Neural cell (in vitro differentiated cells): ENCODE data around the gene SLC25A48. TPM values are rescaled to one million over a fixed set of nuclear protein-coding genes. Genes with fewer than 3 reads are reported as not detected.

Source experiments
- H2AFZ ChIP-seq: fragments of 200-600, 300-800 bp; sonication (generic), shearing (Covaris generic); 2 replicates; pipeline ENCODE4 v1.6.0; 2014; ENCODE audit warnings: low read depth, mild to moderate bottlenecking, antibody characterized with exemption, low read length, moderate library complexity
- H3F3A ChIP-seq: fragments of 200-600 bp; shearing (Covaris generic); 2 replicates; pipeline ENCODE4 v1.6.1; 2016; ENCODE audit warnings: mild to moderate bottlenecking, moderate library complexity, mixed read lengths, antibody characterized with exemption, low read length; ENCODE audit not compliant: insufficient read depth, poor library complexity, severe bottlenecking
- H3K27ac ChIP-seq: fragments of 200-600, 300-800 bp; sonication (generic), shearing (Covaris generic); 2 replicates; pipeline ENCODE4 v1.5.1; 2014; ENCODE audit warnings: mild to moderate bottlenecking, low read length, moderate library complexity
- H3K27me3 ChIP-seq: fragments of 300-800, 200-600 bp; sonication (generic), shearing (Covaris generic); 2 replicates; pipeline ENCODE4 v1.6.0; 2014; ENCODE audit warnings: mild to moderate bottlenecking, low read depth, low read length, moderate library complexity; ENCODE audit not compliant: insufficient read depth
- H3K36me3 ChIP-seq: fragments of 300-800, 200-600 bp; sonication (generic), shearing (Covaris generic); 2 replicates; pipeline ENCODE4 v1.5.1; 2014; ENCODE audit warnings: mild to moderate bottlenecking, antibody characterized with exemption, low read length, moderate library complexity; ENCODE audit not compliant: insufficient read depth
- H3K4me2 ChIP-seq: fragments of 300-800, 200-600 bp; sonication (generic), shearing (Covaris generic); 2 replicates; pipeline ENCODE4 v1.6.0; 2014; ENCODE audit warnings: mild to moderate bottlenecking, low read length
- H3K4me3 ChIP-seq: fragments of 300-800, 200-600 bp; sonication (generic), shearing (Covaris generic); 2 replicates; pipeline ENCODE4 v1.5.1; 2014; ENCODE audit warnings: mild to moderate bottlenecking, low read length, moderate library complexity
- H3K79me2 ChIP-seq: fragments of 200-600 bp; shearing (Covaris generic); replicated peaks from 2 replicates; pipeline ENCODE4 v1.6.0; 2014; ENCODE audit warnings: mild to moderate bottlenecking, low read length, moderate library complexity; ENCODE audit not compliant: insufficient read depth
- H3K9ac ChIP-seq: fragments of 300-800, 200-600 bp; sonication (generic), shearing (Covaris generic); 2 replicates; pipeline ENCODE4 v1.6.1; 2016; ENCODE audit warnings: mild to moderate bottlenecking, low read length, mixed read lengths
- H3K9me2 ChIP-seq: fragments of 200-600 bp; shearing (Covaris generic); 2 replicates; pipeline ENCODE4 v1.6.1; 2016; ENCODE audit warnings: mild to moderate bottlenecking, low read length, mixed read lengths; ENCODE audit not compliant: insufficient read depth
- H3K9me3 ChIP-seq: fragments of 200-600, 300-800 bp; sonication (generic), shearing (Covaris generic); 2 replicates; pipeline ENCODE4 v1.6.1; 2016; ENCODE audit warnings: mild to moderate bottlenecking, mixed run types, low read length, moderate library complexity, mixed read lengths
- H4K20me1 ChIP-seq: fragments of 200-600 bp; shearing (Covaris generic); 2 replicates; pipeline ENCODE4 v1.6.1; 2016; ENCODE audit warnings: mild to moderate bottlenecking, mixed run types; ENCODE audit not compliant: insufficient read depth
- EP300 ChIP-seq: fragments of 450-650 bp; conservative IDR thresholded peaks from 2 replicates; pipeline ENCODE4 v1.6.1; 2014; ENCODE audit warnings: antibody characterized with exemption, mild to moderate bottlenecking, moderate library complexity; ENCODE audit not compliant: poor library complexity, severe bottlenecking
- EZH2 ChIP-seq: fragments of 200-600, 300-800 bp; shearing (Covaris generic), sonication (generic); IDR thresholded peaks from 2 replicates; pipeline ENCODE4 v1.6.1; 2014; ENCODE audit warnings: antibody characterized with exemption, low read length, borderline replicate concordance, mild to moderate bottlenecking; ENCODE audit not compliant: insufficient read depth, poor library complexity, severe bottlenecking
- MXI1 ChIP-seq: fragments of 450-650 bp; conservative IDR thresholded peaks from 2 replicates; pipeline ENCODE4 v1.6.1; 2014; ENCODE audit warnings: antibody characterized with exemption, mild to moderate bottlenecking; ENCODE audit not compliant: poor library complexity, severe bottlenecking
- POLR2AphosphoS5 ChIP-seq: IDR thresholded peaks from 2 replicates; pipeline ENCODE4 v1.6.1; 2012
- RAD21 ChIP-seq: fragments of 450-650 bp; conservative IDR thresholded peaks from 2 replicates; pipeline ENCODE4 v1.6.1; 2014; ENCODE audit warnings: antibody characterized with exemption, mild to moderate bottlenecking, moderate library complexity
- REST ChIP-seq: IDR thresholded peaks from 2 replicates; pipeline ENCODE4 v1.6.1; 2012; ENCODE audit warnings: borderline replicate concordance
- SMC3 ChIP-seq: fragments of 450-650 bp; conservative IDR thresholded peaks from 2 replicates; pipeline ENCODE4 v1.6.1; 2014; ENCODE audit warnings: antibody characterized with exemption, mild to moderate bottlenecking, moderate library complexity; ENCODE audit not compliant: poor library complexity
- TAF1 ChIP-seq: IDR thresholded peaks from 2 replicates; pipeline ENCODE4 v1.6.1; 2012; ENCODE audit warnings: low read depth
- polyA plus RNA-seq: library from polyadenylated mRNA; depleted of rRNA; stranded (reverse); fragments of >200 nt; gene quantifications from 2 replicates; pipeline ENCODE4 v1.2.3, GENCODE V29; 2014
- TF ChIP-seq, protein P1 (sequence below): fragments of 450-650 bp; IDR thresholded peaks from 2 replicates; pipeline ENCODE4 v1.5.1; 2014; ENCODE audit warnings: antibody characterized with exemption, mild to moderate bottlenecking, moderate library complexity; ENCODE audit not compliant: poor library complexity, severe bottlenecking

Gene SLC25A48
- polyA plus RNA-seq, 1 donor from 2014 or later: 1.0 TPM

GRCh38 chr5:135878156-135878620, 43.7 kb downstream of the SLC25A48 start:
- Histone ChIP-seq H2AFZ (no peak overlapping the region), H3K79me2 (no peaks in the 10 kb centered on the region), H3K4me3 (no peak overlapping the region), H3K9me2 (no peaks in the 10 kb centered on the region), H3K27ac (no peak overlapping the region), H3F3A (no peaks in the 10 kb centered on the region), H3K4me2 (no peak overlapping the region), H3K9me3 (no peaks in the 10 kb centered on the region), H4K20me1 (no peaks in the 10 kb centered on the region), H3K9ac (no peak overlapping the region), H3K36me3 (no peaks in the 10 kb centered on the region), H3K27me3 (no peaks in the 10 kb centered on the region)
- TF ChIP-seq EZH2 (no peak), SMC3 (no peak), POLR2AphosphoS5 (no peak), EP300 (no peak), REST (no peak), MXI1 (no peak), TAF1 (no peak)
- TF ChIP-seq, protein P1, sequence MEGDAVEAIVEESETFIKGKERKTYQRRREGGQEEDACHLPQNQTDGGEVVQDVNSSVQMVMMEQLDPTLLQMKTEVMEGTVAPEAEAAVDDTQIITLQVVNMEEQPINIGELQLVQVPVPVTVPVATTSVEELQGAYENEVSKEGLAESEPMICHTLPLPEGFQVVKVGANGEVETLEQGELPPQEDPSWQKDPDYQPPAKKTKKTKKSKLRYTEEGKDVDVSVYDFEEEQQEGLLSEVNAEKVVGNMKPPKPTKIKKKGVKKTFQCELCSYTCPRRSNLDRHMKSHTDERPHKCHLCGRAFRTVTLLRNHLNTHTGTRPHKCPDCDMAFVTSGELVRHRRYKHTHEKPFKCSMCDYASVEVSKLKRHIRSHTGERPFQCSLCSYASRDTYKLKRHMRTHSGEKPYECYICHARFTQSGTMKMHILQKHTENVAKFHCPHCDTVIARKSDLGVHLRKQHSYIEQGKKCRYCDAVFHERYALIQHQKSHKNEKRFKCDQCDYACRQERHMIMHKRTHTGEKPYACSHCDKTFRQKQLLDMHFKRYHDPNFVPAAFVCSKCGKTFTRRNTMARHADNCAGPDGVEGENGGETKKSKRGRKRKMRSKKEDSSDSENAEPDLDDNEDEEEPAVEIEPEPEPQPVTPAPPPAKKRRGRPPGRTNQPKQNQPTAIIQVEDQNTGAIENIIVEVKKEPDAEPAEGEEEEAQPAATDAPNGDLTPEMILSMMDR: no peak

GRCh38 chr5:135879591-135879990, 45.1 kb downstream of the SLC25A48 start:
- H3K27ac ChIP-seq: no peak overlapping the region
- no peaks in the 10 kb centered on the region for H3K9me3 ChIP-seq
- no peaks in the 10 kb centered on the region for H4K20me1 ChIP-seq
- H3K9me2 ChIP-seq: no peaks in the 10 kb centered on the region
- no peak overlapping the region for H3K9ac ChIP-seq
- H3K36me3 ChIP-seq: no peaks in the 10 kb centered on the region
- H3K27me3 ChIP-seq: no peaks in the 10 kb centered on the region
- no peak overlapping the region for H3K4me3 ChIP-seq
- no peaks in the 10 kb centered on the region for H3K79me2 ChIP-seq
- H3K4me2 ChIP-seq: no peak overlapping the region
- TF ChIP-seq TAF1 (no peak), SMC3 (no peak), RAD21 (no peak), MXI1 (no peak), REST (no peak), EZH2 (no peak), EP300 (no peak), POLR2AphosphoS5 (no peak)
- TF ChIP-seq, protein P1: no peak
- H2AFZ ChIP-seq: no peak overlapping the region
- H3F3A ChIP-seq: no peaks in the 10 kb centered on the region
